Activated naive CD8-positive, alpha-beta T cell treated with anti-CD3 and anti-CD28 coated beads, Interleukin-2, amount 50 U/mL, for 24 hours (primary cell): ENCODE data around the gene LRMDA.

Experiments
- ATAC-seq: fragments of 150-1000 bp; cut with Tn5 transposase; one replicate; pipeline ENCODE4 v1.10.0; 2021
- DNase-seq: peaks from one replicate; pipeline ENCODE4 v3.0.0; 2021
- H3K27ac Mint-ChIP-seq: one replicate; pipeline ENCODE4 v1.8.0; 2021; ENCODE audit warnings: mild to moderate bottlenecking, mixed read lengths
- H3K27me3 Mint-ChIP-seq: one replicate; pipeline ENCODE4 v1.8.0; 2021; ENCODE audit warnings: mixed read lengths
- H3K36me3 Mint-ChIP-seq: one replicate; pipeline ENCODE4 v1.8.0; 2021; ENCODE audit warnings: low read depth, mixed read lengths
- H3K4me1 Mint-ChIP-seq: one replicate; pipeline ENCODE4 v1.8.0; 2021; ENCODE audit warnings: mixed read lengths
- H3K4me3 Mint-ChIP-seq: one replicate; pipeline ENCODE4 v1.8.0; 2021; ENCODE audit warnings: mild to moderate bottlenecking, moderate library complexity, mixed read lengths
- H3K9me3 Mint-ChIP-seq: one replicate; pipeline ENCODE4 v1.8.0; 2021; ENCODE audit warnings: mixed read lengths

LRMDA gene

DNA sequence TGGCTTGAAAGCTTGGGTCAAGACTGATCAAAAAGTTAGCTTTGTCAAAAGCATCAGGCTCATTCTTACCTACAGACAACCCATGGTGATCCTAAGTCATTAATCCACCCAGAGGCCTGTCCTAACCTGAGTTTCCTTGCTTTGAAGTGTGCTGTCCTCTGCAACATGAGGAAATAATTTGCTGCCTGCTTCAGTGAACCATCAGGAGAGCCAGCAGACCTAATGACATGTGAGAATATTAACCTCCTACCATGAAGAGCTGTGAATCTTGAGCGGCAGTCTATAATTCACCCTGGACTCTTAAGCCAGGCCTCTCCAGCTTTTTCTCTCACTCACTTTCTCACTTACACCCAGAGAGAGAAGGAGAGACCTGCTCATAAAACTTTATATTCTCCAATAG, 590.0 kb downstream of the LRMDA start:
- no peak for DNase-seq
- Mint-ChIP-seq H3K4me3 (no peak overlapping the region), H3K27ac (no peak overlapping the region), H3K9me3 (no peaks in the 10 kb centered on the region), H3K27me3 (peaks cover 2% of the 10 kb centered on the region), H3K36me3 (no peaks in the 10 kb centered on the region), H3K4me1 (no peaks in the 10 kb centered on the region)
- no peak for ATAC-seq

DNA sequence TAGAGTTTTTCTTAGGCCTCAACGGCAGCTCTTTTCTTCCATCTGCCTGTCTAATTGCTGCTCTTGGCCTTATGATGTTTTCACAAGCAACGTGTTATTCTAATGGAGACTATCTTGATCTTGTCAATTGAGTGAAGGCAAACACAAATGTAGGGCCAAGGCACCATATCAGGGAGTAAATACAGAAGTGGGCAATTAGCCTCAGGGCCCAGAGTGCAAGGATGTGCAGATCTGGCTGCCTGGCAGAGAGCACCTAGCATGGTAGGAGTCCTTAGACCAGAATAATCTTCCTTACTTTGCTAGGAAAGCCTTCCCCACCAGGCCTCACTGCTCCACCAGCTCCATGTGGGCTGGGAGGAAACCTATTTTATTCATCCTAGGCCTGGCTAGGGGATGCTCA, 590.9 kb downstream of the LRMDA start:
- Mint-ChIP-seq H3K27ac (no peak overlapping the region), H3K27me3 (peaks cover 2% of the 10 kb centered on the region), H3K36me3 (no peaks in the 10 kb centered on the region), H3K9me3 (no peaks in the 10 kb centered on the region), H3K4me3 (no peak overlapping the region), H3K4me1 (no peaks in the 10 kb centered on the region)
- ATAC-seq (no peak), DNase-seq (no peak)

DNA sequence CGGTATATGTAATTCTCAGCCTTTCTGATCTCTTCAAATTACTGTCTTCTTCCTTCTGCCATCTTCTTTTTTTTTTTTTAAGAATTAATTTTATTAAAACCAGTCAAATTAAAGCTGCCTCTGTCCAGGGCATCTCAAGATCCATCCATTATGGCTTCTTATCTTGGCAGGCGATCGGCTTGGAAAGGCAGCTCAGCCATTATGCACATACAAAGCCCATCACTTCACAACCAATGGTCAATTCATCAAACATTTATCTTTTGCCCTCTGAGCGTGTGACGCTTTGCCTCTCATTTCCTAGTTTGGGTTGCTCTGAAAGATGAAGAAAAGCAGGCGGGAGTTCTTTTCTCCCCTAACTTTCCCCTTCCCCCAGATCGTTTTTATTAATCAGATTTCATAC, 591.6 kb downstream of the LRMDA start:
- H3K4me1 Mint-ChIP-seq, result no peaks in the 10 kb centered on the region
- no peak overlapping the region for H3K27ac Mint-ChIP-seq
- no peaks in the 10 kb centered on the region for H3K9me3 Mint-ChIP-seq
- no peak overlapping the region for H3K4me3 Mint-ChIP-seq
- H3K27me3 Mint-ChIP-seq, result peaks cover 2% of the 10 kb centered on the region
- no peaks in the 10 kb centered on the region for H3K36me3 Mint-ChIP-seq
- ATAC-seq (no peak), DNase-seq (no peak)

DNA sequence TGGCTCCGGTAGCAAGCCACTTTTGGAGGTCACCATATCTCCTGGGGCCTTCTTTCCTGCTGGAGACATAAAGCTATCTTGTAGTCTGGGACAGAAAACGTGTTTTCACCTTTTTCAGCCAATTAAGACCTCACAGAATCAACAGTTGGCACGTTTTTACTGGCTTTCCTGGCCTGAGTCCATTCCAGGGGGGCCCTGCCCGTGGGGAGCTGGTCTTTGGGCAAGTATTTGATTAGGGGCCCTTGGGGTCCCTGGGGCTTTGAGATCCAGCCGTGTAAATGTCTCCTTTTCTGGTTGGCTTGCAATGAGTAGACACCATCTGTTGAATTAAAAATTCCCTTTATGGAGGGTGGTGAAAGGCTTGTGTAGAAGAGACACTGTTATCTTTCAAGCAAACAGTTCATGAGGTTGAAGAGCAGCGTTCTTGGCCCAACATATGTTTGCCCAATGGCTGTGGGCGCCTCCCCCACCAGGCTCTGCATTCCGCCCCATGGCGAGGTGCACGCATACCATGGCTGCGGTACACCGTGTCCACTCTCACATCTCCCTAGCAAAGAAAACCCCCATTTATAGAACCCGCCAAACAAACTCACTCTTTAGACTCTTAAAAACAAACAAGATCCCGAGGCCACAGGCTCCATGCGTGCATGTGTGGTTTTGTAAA, 593.2 kb downstream of the LRMDA start:
- H3K27ac Mint-ChIP-seq, result no peak overlapping the region
- no peak overlapping the region for H3K4me3 Mint-ChIP-seq
- H3K27me3 Mint-ChIP-seq, result peaks cover under 1% of the 10 kb centered on the region
- no peaks in the 10 kb centered on the region for H3K36me3 Mint-ChIP-seq
- ATAC-seq (no peak), DNase-seq (no peak)
- H3K4me1 Mint-ChIP-seq, result no peaks in the 10 kb centered on the region
- H3K9me3 Mint-ChIP-seq, result no peaks in the 10 kb centered on the region

DNA sequence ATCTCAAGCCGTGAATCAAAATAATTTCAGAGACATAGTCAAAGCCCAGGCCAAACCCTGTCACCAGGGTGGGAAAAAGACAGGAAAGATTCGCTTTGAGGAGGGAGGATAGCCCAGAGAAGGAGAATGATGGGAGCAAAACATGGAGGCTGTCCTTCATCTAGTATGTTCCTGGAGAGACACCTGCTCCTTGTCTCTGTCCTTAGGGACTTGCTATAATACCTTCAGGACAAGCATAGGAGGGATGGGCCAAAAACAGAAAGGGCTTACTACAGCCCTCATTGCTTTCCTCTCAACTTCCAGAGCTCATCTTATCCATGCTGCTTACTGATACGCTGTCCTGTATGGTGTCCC, 593.7 kb downstream of the LRMDA start:
- H3K27ac Mint-ChIP-seq, result no peak overlapping the region
- H3K4me3 Mint-ChIP-seq, result no peak overlapping the region
- ATAC-seq, result no peak
- no peak for DNase-seq
- no peaks in the 10 kb centered on the region for H3K9me3 Mint-ChIP-seq
- no peaks in the 10 kb centered on the region for H3K27me3 Mint-ChIP-seq
- no peaks in the 10 kb centered on the region for H3K36me3 Mint-ChIP-seq
- H3K4me1 Mint-ChIP-seq, result no peaks in the 10 kb centered on the region

GRCh38 chr10:76026176-76026771, 594.9 kb downstream of the LRMDA start:
- Mint-ChIP-seq H3K27ac (no peak overlapping the region), H3K4me3 (no peak overlapping the region), H3K27me3 (no peaks in the 10 kb centered on the region), H3K9me3 (no peaks in the 10 kb centered on the region), H3K4me1 (no peaks in the 10 kb centered on the region), H3K36me3 (no peaks in the 10 kb centered on the region)
- no peak for ATAC-seq
- no peak for DNase-seq

DNA sequence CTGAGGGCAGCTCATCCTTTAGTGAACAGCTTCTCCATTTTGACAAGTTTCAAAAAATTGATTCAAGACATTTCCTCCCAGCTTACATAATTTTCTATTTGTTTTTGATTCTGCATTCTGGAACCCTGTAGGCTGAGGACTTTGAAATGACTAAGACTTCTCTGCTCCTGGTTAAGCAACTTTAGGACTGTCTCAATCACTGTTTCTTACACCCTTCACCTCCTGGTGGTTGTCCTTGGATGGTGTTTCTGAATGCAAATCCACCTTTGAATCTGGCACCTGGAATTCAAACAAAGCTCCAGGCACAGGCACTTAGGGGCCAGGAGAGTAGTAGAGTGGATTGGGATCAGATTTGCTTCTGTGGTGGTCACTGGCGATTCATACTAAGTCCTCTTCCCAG, 595.5 kb downstream of the LRMDA start:
- Mint-ChIP-seq H3K9me3 (no peaks in the 10 kb centered on the region), H3K27me3 (no peaks in the 10 kb centered on the region), H3K4me3 (no peak overlapping the region), H3K27ac (no peak overlapping the region), H3K4me1 (no peaks in the 10 kb centered on the region), H3K36me3 (no peaks in the 10 kb centered on the region)
- ATAC-seq (no peak), DNase-seq (no peak)

DNA sequence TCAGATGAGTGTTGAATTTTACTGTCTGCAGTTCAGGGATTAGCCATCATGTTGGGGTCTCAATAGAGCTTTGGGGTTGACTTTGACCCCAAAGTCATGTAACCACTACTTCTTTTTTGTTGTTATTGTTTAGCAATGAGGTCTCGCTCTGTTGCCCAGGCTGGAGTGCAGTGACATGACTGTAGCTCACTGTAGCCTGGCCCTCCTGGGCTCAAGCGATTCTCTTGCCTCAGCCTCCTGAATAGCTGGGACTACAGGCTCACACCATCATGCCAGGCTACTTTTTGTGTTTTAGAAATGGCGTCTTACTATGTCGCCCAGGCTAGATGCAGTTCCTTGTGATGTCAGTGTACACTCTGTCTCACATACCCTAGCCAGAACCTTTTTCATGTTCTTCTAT, 598.4 kb downstream of the LRMDA start:
- no peaks in the 10 kb centered on the region for H3K9me3 Mint-ChIP-seq
- peaks cover 2% of the 10 kb centered on the region for H3K27me3 Mint-ChIP-seq
- ATAC-seq, result no peak
- H3K4me3 Mint-ChIP-seq, result no peak overlapping the region
- no peaks in the 10 kb centered on the region for H3K36me3 Mint-ChIP-seq
- H3K27ac Mint-ChIP-seq, result no peak overlapping the region
- H3K4me1 Mint-ChIP-seq, result no peaks in the 10 kb centered on the region
- no peak for DNase-seq

DNA sequence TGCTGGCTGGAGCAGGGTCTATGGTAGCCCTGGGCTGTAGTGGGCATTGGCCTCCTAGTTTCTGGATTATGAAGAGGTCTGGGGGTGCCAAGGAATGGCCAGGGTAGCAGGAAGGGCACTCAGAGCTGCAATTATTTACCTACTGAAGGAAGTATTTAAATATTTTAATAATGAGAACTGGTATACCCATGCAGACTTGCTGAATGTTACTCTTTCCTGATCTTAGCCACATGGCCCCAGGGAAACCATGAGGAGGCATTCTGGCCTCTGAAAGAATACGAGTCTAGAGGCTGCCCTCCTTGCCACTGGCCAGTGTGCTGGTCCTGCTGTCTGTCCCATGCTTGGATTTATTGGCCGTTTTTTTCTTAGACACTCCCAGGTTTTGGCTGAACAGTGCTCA, 599.7 kb downstream of the LRMDA start:
- no peaks in the 10 kb centered on the region for H3K4me1 Mint-ChIP-seq
- DNase-seq, result no peak
- H3K9me3 Mint-ChIP-seq, result no peaks in the 10 kb centered on the region
- no peak for ATAC-seq
- no peak overlapping the region for H3K4me3 Mint-ChIP-seq
- no peaks in the 10 kb centered on the region for H3K36me3 Mint-ChIP-seq
- H3K27ac Mint-ChIP-seq, result no peak overlapping the region
- peaks cover 2% of the 10 kb centered on the region for H3K27me3 Mint-ChIP-seq

DNA sequence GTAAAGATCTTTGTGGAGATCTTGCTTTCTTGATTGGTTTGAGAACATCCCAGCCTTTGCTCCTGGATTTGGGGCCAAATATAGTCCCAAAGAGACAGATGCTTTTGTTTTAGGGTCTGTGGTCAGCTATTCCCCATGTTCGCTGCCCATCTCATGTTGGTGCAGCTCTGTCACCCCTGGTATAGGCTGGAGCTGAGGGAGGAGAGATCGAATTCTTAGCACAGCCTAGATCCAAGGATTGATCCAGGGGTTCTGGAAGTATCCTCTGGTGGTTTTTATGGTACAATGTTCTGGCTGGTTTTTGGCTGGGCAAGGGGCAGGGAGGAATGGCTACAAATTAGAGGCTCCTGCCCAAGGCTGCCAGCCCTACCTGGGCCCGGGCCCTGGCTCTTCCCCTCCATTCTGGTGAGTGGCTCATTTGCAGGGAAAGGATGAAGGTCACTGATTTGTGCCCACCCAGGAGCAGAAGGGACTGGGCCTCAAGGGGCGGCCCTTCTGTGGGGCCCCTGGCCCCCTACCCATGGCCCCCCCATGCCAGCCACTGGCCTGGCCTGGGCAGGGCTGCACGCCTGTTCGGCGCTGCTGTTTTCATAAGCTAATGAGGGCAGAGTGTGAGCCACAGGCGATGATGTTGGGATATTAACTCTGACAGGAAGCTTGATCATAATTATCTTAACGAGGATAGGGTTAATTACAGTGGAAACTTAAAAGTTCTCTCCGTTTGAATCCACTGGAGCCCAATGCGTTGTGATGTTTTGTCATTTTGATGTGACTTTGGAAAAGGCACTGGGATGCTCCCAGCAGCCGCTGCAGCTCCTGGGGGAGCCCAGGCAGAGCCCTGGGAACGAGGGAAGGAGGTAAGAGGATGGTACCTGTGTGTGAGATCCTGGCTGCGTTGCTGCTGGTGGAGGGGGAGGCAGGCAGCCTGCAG, 600.6 kb downstream of the LRMDA start:
- no peak for ATAC-seq
- Mint-ChIP-seq H3K4me1 (no peaks in the 10 kb centered on the region), H3K27ac (no peak overlapping the region), H3K36me3 (no peaks in the 10 kb centered on the region), H3K4me3 (no peak overlapping the region), H3K27me3 (peaks cover 2% of the 10 kb centered on the region), H3K9me3 (no peaks in the 10 kb centered on the region)
- DNase-seq, result no peak

- no peak for DNase-seq
- ATAC-seq, result no peak
- H3K9me3 Mint-ChIP-seq, result no peaks in the 10 kb centered on the region
- H3K27me3 Mint-ChIP-seq, result peaks cover 2% of the 10 kb centered on the region
- no peak overlapping the region for H3K4me3 Mint-ChIP-seq
- H3K36me3 Mint-ChIP-seq, result no peaks in the 10 kb centered on the region
- no peak overlapping the region for H3K27ac Mint-ChIP-seq
- H3K4me1 Mint-ChIP-seq, result no peaks in the 10 kb centered on the region
These were observed 601.2 kb downstream of the LRMDA start for GRCh38 chr10:76032700-76033039.

DNA sequence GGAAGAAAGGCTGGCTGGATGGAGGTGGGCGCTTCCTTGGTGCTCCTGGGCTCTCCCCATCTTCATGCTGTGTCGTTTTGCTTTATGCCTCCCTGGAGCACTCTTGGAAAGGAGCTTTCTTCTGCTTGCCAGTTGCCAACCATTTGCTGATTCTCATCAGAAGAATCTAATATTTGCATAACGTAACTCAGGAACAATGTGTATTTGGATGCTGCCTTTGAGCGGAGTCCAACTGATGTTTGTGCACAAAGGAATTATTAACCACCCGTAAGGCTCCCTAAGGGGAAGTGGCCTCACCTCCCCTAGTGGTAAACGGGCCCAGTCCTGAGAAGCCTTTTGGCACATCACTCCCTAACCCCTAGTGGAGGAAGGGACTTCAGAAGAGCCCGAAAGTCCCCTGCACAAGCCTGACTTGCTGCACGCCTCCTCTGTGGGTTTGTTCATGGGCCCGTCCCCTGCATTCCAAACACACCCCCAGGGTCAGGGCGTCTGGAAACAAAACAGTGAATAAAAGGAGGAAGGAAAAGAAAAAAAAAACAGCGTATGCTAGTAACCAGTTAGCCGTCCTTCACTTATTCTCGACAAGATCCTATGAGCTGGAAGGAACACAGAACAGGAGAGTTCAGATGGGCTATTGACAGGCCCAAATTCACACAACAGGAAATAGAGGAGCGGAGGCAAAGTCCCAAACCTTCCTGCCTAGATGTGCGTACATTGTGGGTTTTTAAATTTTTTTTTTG, 602.2 kb downstream of the LRMDA start:
- ATAC-seq, result no peak
- Mint-ChIP-seq H3K9me3 (peaks cover 4% of the 10 kb centered on the region), H3K27ac (no peak overlapping the region), H3K36me3 (no peaks in the 10 kb centered on the region), H3K4me1 (no peaks in the 10 kb centered on the region), H3K27me3 (peaks cover 2% of the 10 kb centered on the region), H3K4me3 (no peak overlapping the region)
- no peak for DNase-seq

DNA sequence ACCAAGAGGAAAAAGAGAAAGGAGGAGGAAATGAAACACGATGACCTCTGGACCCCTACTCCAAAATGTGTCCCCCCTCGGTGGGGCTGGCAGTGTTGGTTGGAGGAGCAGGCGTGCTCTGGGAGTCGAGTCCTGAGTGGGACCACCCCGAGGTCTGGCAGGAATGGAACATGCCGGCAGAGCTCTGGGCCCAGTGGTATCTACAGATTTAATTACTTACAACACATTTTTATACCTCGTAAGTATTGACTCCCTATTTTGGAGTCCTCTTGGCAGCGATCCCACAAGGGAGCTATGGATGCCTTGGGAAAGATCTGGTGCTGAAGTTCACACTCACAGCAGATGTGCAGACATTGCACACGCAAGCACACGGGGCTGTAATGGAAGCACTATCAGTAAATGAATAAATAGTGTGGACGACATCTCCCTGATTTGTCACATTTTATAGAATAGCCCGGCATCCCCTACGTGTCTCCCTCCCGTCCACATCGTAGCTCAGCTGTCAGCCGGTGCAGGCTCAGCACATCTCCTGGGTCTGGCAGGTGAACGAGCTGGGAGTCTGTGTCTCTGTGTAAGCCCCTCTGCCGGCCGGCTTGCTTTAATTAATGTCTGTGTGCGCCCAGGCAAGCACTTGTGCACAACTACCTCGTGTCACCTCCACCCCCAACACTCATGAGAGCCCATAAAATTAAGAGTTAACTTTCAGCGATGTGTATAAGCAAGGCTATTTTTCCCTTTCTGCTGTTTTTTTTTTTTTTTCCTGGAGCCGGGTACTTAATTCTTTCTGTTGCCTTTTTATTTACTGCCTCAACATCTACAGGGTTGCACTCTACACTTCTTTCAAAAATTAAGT, 603.2 kb downstream of the LRMDA start:
- H3K4me3 Mint-ChIP-seq, result no peak overlapping the region
- ATAC-seq (no peak), DNase-seq (no peak)
- H3K9me3 Mint-ChIP-seq, result peaks cover 7% of the 10 kb centered on the region
- peaks cover 2% of the 10 kb centered on the region for H3K27me3 Mint-ChIP-seq
- H3K36me3 Mint-ChIP-seq, result no peaks in the 10 kb centered on the region
- H3K27ac Mint-ChIP-seq, result no peak overlapping the region
- H3K4me1 Mint-ChIP-seq, result no peaks in the 10 kb centered on the region
